Measurements from ENCODE around the gene STIM1. TPM values are rescaled to one million over a fixed set of nuclear protein-coding genes. Genes with fewer than 3 reads are reported as not detected.

The STIM1 gene
- total RNA-seq, 1 experiment from 2014 or later = 18.0 TPM

- TF ChIP-seq AFF4 (CRISPR knock-in tag; IDR thresholded peaks at IDR 0.05; ENCODE audit: borderline replicate concordance) = no peak
- TF ChIP-seq TCF7 (CRISPR knock-in tag; IDR thresholded peaks at IDR 0.05; ENCODE audit: low read depth) = no peak
- TF ChIP-seq ZNF671 (CRISPR knock-in tag; IDR thresholded peaks at IDR 0.05) = no peak
- TF ChIP-seq RELA (CRISPR knock-in tag; IDR thresholded peaks at IDR 0.05; ENCODE audit: borderline replicate concordance) = no peak
Observed at GRCh38 chr11:3959903-3960265, 104.4 kb downstream of the STIM1 start (continued).

- ChIA-PET POLR2A (no interaction called here), CTCF (no interaction called here)
- no peaks in the 10 kb centered on the region for H3K27me3 Mint-ChIP-seq (ENCODE audit: low read depth)
- H3K4me3 Mint-ChIP-seq = no peak overlapping the region
- DNase-seq (ENCODE audit: low spot score) (no peak), ATAC-seq (no peak)
- no peak overlapping the region for H3K27ac Mint-ChIP-seq
- H3K36me3 Mint-ChIP-seq = no peaks in the 10 kb centered on the region
- H3K9me3 Mint-ChIP-seq = no peaks in the 10 kb centered on the region
- no peaks in the 10 kb centered on the region for H3K4me1 Mint-ChIP-seq
- TF ChIP-seq ELF4 (CRISPR knock-in tag; IDR thresholded peaks at IDR 0.05; ENCODE audit: low read depth) (no peak), ZNF425 (CRISPR knock-in tag; conservative IDR thresholded peaks at IDR 0.05) (no peak), SOX15 (CRISPR knock-in tag; IDR thresholded peaks at IDR 0.05) (no peak), HMGXB4 (CRISPR knock-in tag; IDR thresholded peaks at IDR 0.05) (no peak), NR2C2 (CRISPR knock-in tag; IDR thresholded peaks at IDR 0.05) (no peak), RORB (CRISPR knock-in tag; IDR thresholded peaks at IDR 0.05) (no peak)
Observed at GRCh38 chr11:3962406-3962840, 107.0 kb downstream of the STIM1 start.

- CTCF ChIA-PET = no interaction called here
- H3K9me3 Mint-ChIP-seq = no peaks in the 10 kb centered on the region
- DNase-seq (ENCODE audit: low spot score) (no peak), ATAC-seq (no peak)
- no peaks in the 10 kb centered on the region for H3K4me1 Mint-ChIP-seq
- POLR2A ChIA-PET = no interaction called here
- no peaks in the 10 kb centered on the region for H3K36me3 Mint-ChIP-seq
- no peak overlapping the region for H3K27ac Mint-ChIP-seq
- H3K4me3 Mint-ChIP-seq = no peak overlapping the region
- H3K27me3 Mint-ChIP-seq (ENCODE audit: low read depth) = no peaks in the 10 kb centered on the region
- TF ChIP-seq ZNF281 (CRISPR knock-in tag; IDR thresholded peaks at IDR 0.05) (no peak), ZNF425 (CRISPR knock-in tag; conservative IDR thresholded peaks at IDR 0.05) (no peak), STAT6 (CRISPR knock-in tag; conservative IDR thresholded peaks at IDR 0.05; ENCODE audit: low read depth) (no peak)
Observed at GRCh38 chr11:3964056-3964455, 108.6 kb downstream of the STIM1 start.

Data from WTC11 (cell line).